NCI-H446 (cell line): ENCODE results near the gene ANXA8.

Source experiments
- DNase-seq, 2 experiments: peaks; one replicate each; lab custom pipeline; 2025; lab: John Stamatoyannopoulos, UW

ANXA8 gene

GRCh38 chr10:47449102-47449978, 34.6 kb downstream of the ANXA8 start:
- no peak for DNase-seq

GRCh38 chr10:47447705-47448104, 36.2 kb downstream of the ANXA8 start:
- DNase-seq: no peak

- DNase-seq: no peak
Observed at GRCh38 chr10:47447209-47447608, 36.7 kb downstream of the ANXA8 start.

- DNase-seq: no peak
Observed at GRCh38 chr10:47445720-47446119, 38.2 kb downstream of the ANXA8 start.

- DNase-seq: no peak
Observed at GRCh38 chr10:47444047-47444446, 39.9 kb downstream of the ANXA8 start.

GRCh38 chr10:47443145-47443544, 40.8 kb downstream of the ANXA8 start:
- DNase-seq: no peak

GRCh38 chr10:47442351-47442750, 41.6 kb downstream of the ANXA8 start:
- no peak for DNase-seq

- DNase-seq: no peak
Observed at GRCh38 chr10:47441938-47442337, 42.0 kb downstream of the ANXA8 start.

GRCh38 chr10:47440207-47440606, 43.7 kb downstream of the ANXA8 start:
- no peak for DNase-seq

GRCh38 chr10:47438857-47439474, 44.9 kb downstream of the ANXA8 start:
- no peak for DNase-seq

- DNase-seq: no peak
Observed at GRCh38 chr10:47435081-47435480, 48.8 kb downstream of the ANXA8 start.

GRCh38 chr10:47425813-47426419, 58.0 kb downstream of the ANXA8 start:
- DNase-seq: no peak

- no peak for DNase-seq
Observed at GRCh38 chr10:47424231-47424630, 59.7 kb downstream of the ANXA8 start.

GRCh38 chr10:47423476-47423875, 60.4 kb downstream of the ANXA8 start:
- DNase-seq: no peak

GRCh38 chr10:47421057-47421952, 62.6 kb downstream of the ANXA8 start:
- DNase-seq: no peak

- DNase-seq: no peak
Observed at GRCh38 chr10:47420305-47421056, 63.4 kb downstream of the ANXA8 start.

GRCh38 chr10:47419421-47419820, 64.5 kb downstream of the ANXA8 start:
- no peak for DNase-seq

GRCh38 chr10:47418966-47419365, 64.9 kb downstream of the ANXA8 start:
- DNase-seq: no peak

- no peak for DNase-seq
Observed at GRCh38 chr10:47418321-47418720, 65.6 kb downstream of the ANXA8 start.
